NCI-H226 (cell line): ENCODE data around the gene GAA.
A peak's percentile ranks its signal among the peaks of the same experiment; 100 is the strongest.

ENCODE experiments used
- DNase-seq: peaks from one replicate; pipeline ENCODE4 v3.0.0-alpha.2; 2015

GAA gene

DNA sequence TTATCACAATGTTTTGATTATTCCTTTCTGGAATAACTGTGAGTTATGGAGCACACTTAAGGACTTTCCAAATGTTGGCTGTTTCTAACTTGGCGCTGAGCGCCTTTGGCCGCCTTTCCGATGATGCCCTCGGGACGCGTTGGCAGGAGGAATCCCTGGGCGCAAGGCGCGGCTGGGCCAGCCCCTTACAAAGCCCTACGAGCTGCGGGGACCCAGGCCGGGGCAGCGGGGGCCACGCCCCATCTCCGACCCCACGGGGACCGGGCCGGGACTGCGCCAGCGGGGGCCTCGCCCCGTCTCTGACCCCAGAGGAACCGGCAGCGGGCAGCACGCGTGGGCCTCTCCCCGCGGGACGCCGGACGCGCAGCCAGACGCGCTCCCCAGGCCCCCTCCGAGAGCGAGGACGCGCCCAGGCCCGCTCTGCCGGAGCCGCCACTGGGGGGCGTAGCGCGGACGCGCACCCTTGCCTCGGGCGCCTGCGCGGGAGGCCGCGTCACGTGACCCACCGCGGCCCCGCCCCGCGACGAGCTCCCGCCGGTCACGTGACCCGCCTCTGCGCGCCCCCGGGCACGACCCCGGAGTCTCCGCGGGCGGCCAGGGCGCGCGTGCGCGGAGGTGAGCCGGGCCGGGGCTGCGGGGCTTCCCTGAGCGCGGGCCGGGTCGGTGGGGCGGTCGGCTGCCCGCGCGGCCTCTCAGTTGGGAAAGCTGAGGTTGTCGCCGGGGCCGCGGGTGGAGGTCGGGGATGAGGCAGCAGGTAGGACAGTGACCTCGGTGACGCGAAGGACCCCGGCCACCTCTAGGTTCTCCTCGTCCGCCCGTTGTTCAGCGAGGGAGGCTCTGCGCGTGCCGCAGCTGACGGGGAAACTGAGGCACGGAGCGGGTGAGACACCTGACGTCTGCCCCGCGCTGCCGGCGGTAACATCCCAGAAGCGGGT, at the start of gene GAA:
TSS of gene GAA (plus strand) at position 571 of the 935 bp plus-strand sequence. CDS start 3,006 bp downstream, outside the sequence.
- DNase-seq: peak; percentile 53

DNA sequence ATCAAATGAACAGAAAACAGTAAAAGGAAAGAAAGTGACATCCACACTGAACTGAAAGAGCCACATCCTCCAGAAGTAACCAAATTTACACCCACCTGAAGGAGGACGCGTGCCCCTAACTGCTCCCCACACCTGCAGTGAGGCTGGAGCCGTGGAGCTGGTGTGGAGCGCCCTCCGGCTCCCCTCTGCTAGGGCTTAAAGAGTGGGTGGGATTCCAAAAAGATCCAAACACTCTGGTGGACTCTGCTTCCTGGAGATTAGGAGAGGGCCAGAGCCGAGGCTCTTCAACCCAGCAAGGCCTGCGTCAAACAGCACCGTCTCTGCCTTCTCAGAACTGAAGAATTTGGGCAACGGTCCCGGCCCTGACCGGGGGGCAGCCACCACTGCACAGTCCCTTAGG, 49.7 kb upstream of the GAA start:
- DNase-seq: no peak

DNA sequence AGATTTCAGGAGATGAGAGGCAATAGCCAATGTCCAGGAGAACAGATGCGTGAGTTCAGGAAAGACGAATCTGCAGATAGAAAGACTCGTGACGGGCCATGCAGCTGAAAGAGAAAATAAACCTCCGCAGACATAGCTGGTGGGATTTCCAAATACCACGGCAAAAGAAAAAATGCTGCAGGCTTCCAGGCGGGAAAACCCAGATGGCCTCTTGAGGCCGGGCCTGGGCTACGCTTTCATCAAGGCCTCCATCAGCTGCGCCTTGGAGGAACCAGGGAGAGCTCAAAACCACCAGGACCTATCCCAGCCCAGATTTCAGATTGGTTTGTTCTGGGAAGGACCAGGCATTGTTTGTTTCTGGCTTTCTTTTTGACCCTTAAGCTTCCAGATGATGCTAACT, 48.3 kb upstream of the GAA start:
- no peak for DNase-seq

DNA sequence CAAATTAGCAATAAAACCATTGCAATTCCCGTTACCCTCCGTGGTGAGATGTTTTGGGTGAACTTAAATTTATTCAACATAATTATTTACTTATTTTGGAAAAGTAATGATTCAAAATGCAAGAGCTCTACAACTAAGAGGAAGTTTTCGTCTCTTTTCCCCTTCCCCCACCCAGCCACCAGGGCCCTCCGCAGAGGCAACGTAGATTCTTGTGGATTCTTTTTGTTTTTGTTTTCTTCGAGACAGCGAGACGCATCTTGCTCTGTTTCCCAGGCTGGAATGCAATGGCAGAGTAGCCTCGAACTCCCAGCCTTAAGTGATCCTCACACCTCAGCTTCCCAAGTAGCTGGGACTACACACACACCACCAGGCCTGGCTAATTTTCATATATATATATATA, 45.8 kb upstream of the GAA start:
- DNase-seq: no peak

DNA sequence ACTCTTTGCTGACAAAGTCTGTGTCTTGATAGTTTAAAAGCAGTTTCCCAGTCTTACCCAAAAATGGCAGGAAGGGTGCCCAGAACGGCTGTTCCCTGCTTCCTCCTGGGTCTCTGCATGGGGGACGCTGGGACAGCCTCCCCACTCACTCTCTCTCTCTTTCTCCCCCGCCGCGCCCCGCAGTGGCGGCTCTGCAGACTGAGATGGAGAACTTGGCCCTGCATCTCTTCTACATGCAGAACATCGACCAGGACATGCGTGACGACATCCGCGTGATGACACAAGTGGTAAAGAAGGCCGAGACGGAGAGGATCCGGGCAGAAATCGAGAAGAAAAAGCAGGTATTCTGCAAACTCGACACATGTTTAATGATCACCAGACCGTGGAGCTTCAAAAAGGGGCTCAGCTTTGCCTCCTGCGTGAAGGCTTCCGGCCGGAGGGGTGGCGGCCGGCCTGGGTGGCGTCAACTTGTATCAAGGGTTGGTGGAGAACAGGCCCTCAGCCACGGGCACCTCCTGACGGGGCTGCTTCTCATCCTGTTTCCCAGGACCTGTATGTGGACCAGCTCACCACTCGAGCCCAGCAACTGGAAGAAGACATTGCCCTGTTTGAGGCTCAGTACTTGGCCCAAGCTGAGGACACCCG, 42.9 kb upstream of the GAA start:
- no peak for DNase-seq

DNA sequence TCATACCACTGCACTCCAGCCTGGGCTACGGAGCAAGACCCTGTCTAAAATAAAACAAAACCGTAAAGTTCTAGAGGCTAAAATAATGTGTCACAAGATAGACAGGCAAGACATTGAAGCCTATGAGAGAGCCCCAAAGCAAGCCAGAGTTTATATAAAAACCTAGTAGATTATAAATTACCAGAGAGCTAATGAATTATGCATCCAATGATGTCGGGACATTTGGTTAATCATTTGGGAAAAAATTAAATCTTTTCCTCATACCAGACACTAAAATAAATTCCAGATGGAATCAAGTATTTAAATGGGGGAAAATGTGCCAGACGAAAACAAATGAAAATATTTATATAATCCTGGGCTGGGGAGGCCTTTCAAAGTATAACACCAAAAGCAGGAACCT, 40.7 kb upstream of the GAA start:
- no peak for DNase-seq

DNA sequence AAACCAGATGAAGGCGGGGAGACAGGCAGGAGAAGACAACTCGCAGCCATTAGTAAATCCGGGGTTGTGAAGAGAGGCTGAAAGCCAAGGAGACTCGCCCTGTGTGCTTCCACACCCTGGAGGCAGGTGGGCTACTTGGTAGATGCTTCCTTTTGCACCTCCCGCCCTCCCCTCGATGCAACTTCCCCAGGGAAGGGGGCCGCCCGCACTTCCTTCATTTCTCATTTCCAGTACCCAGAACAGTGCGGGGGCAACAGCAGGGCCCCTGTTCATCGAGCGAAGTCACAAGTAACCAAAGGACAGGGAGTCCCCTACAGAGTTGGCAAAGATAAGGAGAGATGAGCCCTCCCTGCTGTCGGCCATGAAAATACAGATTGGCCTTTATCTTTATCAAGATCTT, 40.0 kb upstream of the GAA start:
- DNase-seq: no peak

DNA sequence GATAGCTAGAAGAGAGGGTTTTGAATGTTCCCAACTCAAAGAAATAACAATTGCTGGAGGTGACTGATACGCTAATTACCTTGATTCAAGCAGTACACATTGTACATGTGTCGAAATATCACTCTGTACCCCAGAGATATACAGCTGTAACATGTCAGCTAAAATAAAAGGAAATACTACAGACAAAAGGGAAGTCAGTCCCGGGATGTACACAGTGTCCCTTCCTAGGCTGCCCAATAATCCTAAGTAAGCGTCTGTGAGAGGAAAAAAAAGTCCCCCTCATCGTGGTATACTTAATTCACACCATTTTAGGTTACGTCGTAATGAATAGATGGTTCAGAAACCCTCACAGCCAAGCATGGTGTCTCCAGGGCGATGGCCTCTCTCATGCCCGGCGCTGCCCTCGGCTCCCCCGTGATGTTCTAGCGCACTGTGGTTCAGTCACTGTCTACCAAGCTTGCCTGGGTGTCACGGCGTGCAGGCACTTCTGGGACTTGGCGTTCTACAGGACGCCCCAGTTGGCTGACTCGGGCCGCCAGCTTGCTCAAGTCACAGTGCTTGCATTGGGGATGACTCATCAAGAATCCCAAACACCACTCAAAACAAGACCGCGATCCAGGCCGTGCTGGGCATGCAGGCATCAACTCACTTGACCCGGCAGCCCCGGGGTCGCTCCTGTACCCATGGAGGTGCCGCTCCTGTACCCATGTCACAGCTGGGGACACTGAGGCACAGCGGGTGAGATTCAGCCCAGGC, 37.4 kb upstream of the GAA start:
- no peak for DNase-seq

DNA sequence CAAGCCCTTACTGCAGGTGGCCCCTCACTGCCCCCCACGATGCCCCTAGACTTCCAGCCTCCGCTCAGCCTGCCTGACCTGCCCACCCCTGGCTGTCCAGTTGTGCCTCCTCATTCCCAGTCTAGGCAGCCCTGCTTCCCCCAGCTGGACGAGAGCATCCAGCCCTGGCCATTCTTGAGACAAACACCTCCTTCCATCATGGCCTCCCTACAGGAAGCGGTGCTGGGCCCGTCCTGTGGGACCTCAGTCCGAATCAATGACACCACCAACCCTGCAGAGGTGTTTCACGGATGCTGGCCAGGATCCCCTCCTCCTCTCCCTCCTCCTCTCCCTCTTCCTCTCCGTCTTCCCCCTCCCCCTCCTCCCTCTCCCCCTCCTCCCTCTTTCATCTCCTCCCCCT, 36.7 kb upstream of the GAA start:
- no peak for DNase-seq

DNA sequence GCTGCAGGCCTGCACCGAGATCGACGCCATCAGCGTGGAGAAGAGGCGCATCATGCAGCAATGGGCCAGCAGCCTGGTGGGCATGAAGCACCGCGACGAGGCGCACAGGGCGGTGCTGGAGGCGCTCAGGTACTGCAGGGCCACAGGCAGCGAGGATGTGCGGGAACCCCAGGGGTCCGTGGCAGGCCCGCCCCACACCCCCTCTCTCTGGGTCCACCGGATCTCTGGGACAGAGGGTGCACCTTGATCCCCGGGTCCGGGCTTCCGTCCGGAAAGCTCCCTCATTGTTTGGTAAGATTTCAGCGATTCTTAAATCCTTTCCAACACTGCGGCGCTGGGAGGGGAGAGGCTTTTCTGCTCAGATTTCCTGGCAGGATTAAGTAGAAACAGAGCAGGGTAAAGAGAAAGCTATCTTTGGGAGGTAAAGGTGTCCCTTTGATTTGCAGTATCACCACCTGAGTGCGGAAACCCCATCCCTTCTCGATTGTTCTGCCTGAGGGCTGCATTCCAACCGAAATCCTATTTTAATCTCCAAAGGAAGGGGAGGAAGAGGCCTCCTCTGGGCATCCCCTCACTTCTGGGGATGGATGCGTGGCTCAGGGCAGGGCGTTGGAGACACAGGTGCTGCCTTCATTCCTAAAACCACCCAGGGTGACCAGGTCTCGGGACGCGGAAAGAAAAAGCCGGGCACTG, 35.8 kb upstream of the GAA start:
- no peak for DNase-seq

DNA sequence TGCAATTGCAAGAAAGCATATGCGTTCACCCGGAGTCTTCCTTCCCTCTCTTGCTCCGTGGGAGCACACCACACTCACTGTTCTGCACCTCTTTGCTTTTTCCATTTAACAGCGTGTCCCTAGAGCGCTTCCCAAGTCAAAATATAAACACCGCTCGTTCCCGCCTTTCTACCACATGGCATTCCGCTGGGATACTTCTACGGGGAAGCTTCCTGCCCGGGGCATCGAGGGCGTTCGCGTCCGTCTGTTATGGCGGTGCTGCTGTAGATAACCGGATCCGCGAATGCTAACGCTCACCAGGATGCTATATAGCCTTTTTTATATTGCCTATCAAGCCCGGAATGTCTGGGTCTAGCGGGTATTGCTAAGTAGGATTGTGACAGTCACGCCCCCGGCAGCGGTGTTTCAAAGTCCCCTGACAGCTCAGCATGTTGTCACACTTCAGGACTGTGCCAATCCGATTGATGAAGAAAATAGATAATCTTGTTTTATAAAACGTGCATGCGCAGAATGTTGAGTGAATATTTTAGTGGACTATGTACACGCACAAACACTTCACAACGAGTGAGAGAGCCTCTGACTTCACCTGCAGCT, 33.9 kb upstream of the GAA start:
- DNase-seq: no peak

DNA sequence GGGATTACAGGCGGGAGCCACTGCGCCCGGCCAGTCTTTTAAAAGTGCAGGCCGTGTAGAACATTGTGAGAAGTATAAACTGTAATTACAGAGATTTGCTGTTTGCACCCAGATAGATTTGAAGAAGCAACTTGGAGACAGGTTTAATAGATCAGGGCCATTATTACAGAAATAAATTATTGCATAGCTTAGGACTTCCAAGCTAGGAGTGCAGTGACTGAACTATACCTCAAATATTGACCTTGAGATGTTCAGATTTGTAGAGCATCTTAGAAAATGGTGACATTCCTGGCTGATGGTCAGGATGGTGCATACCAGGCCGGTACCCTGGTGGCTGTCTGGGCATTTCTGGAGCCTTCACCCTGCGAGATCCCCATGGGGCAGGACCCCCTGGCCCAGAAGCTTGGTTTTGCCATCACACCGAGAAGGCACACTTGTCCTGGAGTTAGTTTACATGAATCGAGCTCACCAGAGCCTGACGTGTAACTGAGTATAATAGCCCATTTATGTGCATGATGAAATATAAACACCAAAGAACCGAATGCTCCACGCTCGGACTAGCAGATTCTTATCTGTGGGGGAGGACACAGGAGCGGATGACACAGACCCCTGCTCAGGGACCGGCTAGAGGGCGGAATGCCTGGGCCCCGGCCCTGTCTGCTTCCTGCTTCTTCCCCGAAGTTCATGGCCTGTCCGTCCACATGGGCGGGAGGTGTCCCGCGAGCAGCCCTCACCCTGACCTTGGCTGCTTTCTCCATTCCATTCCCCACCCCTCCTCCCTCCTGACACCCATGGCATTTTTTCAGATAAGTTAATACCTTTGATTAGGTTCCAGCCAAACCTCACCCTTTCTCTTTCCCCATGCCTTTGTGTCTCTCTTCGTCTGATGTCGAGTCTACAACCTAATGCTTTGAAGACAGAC, 32.8 kb upstream of the GAA start:
- no peak for DNase-seq

DNA sequence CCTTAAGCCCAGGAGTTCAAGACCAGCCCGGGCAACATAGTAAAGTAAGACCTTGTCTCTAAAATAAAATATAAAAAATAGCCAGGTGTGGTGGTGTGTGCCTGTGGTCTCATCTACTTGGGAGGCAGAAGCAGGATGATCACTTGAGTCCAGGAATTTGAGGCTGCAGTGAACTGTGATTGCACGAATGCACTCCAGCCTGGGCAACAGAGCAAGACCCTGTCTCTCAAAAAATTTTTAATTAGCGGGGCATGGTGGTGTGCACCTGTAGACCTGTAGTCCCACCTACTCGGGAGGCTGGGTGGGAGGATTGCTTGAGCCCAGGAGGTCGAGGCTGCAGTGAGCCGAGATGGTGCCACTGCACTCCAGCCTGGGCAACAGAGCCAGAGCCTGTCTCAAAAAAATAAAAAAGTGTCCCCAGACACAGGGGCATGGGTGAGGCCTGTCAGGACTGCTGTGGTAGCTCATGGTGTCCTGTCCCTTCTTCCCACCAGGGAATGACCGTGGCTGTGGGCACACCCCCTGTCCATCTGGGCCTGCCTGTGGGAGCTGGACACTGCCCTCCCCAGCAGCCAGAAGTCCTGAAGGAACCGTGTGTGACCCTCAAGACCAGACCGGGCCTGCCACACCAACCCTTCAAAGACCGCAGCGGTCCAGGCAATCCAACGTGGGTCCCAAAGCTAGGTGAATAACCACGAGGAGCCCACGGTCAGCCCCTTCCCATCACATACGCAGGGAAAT, 30.8 kb upstream of the GAA start:
- no peak for DNase-seq

DNA sequence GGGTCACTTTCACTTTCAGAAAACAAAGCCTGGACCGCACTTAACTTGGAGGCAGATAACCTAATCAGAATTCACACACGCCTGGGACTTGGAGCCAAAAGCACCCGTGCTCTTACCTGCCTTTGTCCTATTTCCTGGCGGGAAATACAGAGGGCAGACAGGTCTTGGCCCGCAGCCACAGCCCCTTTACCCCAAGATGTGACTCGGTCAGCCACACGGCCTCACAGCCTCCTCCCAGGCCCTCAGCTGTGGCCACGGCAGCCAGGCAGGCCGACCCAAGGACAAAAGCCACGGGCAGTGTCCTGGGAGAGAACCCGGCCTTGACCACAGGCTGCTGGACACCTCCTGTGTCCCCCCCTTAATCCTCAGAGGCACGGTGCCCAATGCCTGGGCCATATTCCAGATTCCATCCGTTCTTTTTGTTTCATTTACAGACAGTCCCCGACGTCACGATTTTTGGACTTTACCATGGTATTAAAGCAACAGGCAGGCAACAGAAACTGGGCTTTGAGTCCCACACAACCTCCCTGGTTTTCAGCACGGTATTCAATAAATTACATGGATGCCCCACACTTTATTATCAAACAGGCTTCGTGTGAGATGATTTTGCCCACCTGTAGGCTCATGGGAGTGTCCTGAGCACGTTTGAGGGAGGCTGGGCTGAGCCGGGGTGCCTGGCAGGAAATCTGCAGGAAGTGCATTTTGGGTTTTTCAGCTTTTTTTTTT, 30.1 kb upstream of the GAA start:
- DNase-seq: no peak

DNA sequence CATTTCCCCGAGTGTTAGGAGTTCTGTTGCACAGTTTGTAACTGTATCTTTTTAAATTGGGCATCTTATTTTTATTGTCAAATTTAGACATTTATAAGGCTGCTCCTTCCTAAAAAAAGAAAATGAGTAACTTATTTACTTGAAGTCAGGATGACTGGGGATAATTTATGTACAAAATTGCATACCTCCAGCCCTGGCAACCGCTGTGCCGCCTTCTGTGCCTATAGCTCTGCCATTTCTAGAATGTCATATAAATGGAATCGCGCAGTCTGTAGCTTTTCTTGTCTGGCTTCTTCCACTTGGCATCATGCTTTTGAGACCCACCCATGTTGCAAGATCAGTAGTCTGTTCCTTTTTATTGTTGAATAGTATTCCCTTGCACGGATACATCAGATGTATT, 29.0 kb upstream of the GAA start:
- no peak for DNase-seq

DNA sequence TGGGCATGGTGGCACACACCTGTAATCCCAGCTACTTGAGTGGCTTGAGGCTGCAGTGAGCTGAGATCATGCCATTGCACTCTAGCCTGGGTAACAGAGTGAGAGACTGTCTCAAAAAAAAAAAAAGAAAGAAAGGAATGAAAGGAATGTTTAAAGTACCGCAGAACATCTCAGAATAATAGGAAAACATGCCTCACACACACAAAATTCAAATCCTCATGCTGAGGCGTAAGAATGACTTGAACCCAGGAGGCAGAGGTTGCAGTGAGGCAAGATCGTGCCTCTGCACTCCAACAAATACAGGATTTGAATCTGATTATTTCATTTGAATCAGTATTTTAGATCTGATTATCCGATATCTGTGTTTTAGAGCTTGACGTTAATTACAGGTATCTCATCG, 21.3 kb upstream of the GAA start:
- no peak for DNase-seq

DNA sequence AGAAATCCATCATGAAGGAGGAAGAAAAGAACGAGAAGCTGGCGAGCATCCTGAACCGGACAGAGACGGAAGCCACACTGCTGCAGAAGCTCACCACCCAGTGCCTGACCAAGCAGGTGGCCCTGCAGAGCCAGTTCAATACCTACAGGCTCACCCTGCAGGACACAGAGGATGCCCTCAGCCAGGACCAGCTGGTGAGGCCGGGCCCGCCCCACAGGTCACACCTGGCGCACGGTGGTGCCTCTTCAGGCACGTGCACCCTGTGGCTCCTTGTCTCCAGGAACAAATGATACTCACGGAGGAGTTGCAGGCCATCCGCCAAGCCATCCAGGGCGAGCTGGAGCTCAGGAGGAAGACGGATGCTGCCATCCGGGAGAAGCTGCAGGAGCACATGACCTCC, 19.8 kb upstream of the GAA start:
- no peak for DNase-seq

DNA sequence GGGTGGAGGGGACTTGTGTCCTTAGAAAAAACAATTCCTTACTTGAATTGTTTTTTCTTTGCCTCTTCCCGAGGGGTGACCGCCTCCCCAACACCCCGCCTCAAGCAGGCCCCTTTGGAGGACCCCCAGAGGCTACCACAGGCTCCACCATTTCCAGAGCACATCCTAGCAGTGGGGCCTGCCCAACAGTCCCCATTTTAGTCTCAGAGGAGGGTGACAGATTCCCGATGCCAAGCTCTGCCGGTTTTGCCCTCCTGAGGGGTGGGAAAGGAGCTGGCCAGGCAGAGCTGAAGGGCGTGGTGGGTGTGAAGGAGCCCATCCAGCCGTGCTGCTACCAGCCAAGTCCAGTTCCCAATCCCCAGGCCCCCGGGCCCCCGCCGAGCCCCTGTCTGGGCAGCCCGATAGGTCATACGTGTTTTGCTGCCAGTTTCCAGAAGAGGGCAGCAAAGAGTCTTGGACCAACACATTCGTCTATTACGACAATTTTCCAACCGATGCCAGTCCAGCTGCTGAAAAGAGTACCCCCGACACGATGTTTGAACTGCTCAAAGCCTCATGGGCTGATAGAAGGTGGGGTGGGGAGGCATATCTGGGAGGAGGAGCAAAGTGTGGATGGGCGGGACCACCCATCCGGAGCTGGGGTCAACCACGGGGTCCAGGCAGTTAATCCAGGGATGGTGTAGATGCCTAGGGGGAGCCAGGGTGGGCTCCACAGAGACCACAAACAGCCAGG, 18.8 kb upstream of the GAA start:
- no peak for DNase-seq

DNA sequence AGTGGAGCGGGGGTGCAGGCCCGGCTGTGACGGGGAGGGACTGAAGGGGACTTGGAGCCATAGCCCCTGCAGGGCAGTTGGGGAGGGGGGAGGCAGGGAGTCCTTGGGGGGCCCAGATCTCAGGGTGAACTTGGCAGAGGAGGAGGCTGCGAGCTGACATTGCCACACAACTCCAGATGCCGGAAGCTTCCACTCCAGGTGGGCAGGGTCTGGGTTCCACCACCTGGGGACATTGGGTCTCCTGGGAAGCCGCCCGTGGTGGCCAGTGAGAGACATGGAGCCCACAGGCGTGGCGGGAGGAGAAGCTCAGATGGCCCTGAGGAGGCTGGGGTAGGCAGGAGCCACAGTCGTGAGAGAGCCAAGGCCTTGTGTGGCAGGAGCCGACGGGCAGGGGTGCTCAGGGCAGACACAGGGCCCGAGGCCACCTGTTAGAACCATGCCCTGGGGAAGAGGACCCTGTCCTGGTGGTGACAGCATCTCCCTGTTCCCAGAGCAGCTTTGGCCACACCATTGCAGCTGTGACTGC, 18.2 kb upstream of the GAA start:
- no peak for DNase-seq
